Islet of Langerhans (tissue), 1 donor: ENCODE measurements around the gene KIF1A.

Source experiments
- FAIRE-seq: peaks from one replicate; lab custom pipeline; 2011; peaks lifted over from hg19 to GRCh38; lab: Jason Lieb, UNC

The KIF1A gene

GRCh38 chr2:240767341-240767740 lies 52.7 kb downstream of the KIF1A start:
- no peak for FAIRE-seq

DNA sequence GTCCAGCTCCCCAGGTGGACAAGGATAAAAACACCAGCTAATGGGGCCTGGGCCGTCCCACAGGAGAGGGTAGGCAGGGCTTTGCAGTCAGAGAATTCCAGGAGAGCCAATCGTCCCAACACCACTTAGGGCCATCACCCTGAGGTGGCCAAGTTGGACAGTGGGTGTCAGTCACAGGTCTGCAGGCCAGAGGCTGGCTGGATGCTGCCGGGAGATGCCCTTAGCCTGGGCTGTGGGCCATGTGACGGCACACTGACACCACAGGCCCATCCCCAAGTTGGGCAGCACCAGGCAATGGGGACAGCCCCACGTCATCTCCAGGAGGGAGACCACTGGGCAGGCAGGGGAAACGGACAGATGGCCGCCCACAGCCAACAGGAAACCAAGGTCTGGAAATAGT lies 53.9 kb downstream of the KIF1A start:
- FAIRE-seq = no peak

- FAIRE-seq = no peak
Observed at GRCh38 chr2:240765007-240765406, 55.0 kb downstream of the KIF1A start.

DNA sequence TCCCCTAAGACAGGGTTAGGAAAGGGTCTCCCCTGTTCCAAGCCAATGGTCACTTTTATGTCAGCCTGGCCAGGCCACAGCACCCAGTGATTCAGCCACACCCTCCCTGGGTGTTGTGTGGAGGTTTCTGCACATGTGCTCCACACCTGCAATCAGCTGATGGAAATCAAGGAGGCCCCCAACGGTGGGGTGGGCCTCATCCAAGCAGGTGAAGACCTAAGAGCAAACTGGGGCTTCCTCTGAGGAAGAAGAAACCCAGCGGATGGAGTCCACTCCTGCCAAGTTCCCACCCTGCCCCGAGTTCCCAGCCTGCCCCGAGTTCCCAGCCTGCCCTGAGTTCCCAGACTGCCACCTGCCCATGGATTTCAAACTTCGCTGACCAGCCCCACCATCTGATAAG lies 55.4 kb downstream of the KIF1A start:
- FAIRE-seq = no peak

- FAIRE-seq = no peak
Observed at GRCh38 chr2:240762971-240763370, 57.0 kb downstream of the KIF1A start.

DNA sequence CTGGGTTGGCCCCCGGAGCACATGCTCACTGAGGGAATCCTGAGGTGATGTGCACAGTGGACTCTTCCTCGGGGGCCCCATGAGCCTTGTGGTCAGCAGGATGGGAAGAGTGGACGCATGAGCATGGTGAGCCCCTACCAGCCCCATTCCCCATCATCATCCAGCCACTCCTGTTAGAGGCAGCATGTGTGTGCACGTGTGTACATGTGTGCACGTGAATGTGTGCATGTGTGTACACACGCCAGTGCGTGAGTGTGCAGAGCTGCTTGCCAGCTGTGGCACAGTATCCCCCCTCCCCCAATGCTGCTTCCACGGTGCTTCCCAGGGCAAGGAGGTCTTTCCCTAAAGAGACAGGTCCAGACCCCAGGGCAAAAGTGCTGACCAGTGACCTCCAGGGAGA lies 57.8 kb downstream of the KIF1A start:
- FAIRE-seq = no peak

DNA sequence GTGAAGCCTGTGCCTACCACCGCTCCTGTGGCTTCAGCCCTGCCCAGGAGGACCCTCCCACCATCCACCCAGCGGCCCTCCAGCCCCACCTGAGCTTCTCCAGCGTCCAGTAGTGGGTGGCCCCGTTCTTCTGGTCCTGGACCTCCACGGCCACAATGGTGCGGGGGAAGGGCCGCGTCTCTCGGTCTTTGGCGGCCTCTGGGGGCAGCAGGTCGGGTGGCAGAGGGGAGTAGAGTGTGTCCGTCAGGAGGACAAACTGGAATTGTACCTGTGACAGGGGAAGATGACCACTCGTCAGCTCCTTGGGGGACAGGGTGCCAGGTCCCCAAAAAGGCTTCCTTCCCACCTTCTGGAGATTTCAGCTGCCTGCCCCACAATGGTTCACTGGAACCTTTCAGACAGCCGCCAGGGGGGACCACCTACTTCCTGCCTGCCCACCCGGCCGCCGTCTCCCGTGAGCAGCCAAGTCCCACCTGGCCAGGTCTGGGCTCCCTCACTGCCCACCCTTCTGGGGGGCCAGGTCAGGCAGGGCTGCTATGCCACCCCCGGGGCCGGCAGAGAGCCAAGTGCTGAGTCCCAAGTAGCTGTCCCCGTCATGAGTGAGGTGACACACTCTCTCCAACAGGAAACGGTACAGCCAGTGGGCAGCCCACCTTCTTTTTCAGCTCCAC lies 59.3 kb downstream of the KIF1A start:
- FAIRE-seq = no peak

- FAIRE-seq = no peak
Observed at GRCh38 chr2:240760121-240760520, 59.9 kb downstream of the KIF1A start.

DNA sequence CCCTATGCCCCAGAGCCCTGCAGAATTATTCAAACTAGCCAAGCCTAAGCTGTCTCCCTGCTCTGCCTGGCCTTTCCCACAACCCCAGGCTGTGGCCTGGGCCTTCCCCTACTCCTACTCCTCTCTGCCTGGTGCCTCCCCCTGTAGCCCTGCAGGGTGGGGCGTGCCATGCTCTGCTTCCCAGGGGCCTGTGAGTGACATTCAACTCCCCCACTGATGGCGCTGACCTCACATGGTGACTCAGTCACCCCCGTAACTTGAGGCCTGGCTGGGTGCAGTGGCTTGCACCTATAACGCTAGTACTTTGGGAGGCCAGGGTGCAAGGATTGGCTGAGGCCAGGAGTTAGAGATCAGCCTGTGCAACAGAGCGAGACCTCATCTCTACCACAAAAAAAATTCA lies 60.6 kb downstream of the KIF1A start:
- FAIRE-seq = no peak

GRCh38 chr2:240757086-240757614 lies 62.9 kb downstream of the KIF1A start:
- no peak for FAIRE-seq

GRCh38 chr2:240752209-240752608 lies 67.8 kb downstream of the KIF1A start:
- no peak for FAIRE-seq

DNA sequence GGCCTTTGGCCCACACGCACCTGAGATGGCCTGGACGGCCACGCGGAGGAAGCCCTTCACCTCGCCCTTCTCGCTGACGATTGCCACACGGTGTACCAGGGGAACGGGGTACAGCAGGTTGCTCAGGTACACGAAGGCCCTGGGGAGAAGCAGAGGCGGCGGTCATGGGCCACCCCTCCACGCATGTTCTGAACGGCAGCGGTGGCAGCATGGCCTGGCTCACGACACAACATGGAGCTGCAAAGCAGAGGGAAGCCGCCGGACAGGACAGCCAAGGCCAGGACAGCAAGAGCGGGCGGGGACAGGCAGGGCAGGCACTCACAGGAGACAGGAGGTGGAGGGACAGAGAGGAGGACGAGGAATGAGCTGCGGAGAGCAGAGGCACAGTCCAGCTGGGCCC lies 69.6 kb downstream of the KIF1A start:
- FAIRE-seq = no peak

GRCh38 chr2:240749516-240749915 lies 70.5 kb downstream of the KIF1A start:
- FAIRE-seq = no peak

GRCh38 chr2:240747256-240747655 lies 72.8 kb downstream of the KIF1A start:
- FAIRE-seq = no peak

DNA sequence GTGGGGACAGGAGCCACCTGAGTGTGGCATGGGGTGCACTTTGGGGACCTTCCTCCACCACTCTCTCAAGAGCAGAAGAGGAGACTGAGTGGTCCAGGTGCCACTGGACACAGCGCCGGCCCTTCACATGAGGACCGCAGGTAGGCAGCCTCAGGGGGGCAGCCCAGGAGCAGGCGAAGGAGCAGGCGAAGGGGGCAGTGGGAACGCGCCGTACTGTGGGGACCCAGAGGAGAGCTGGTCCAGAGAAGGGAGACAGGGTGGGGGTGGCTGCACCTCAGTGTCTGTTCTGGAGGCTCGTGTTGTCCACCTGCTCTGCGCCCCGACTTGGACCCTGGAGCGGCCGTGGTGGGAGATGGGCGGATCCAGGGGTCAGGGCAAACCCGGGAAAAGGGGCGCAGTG lies 73.3 kb downstream of the KIF1A start:
- no peak for FAIRE-seq

DNA sequence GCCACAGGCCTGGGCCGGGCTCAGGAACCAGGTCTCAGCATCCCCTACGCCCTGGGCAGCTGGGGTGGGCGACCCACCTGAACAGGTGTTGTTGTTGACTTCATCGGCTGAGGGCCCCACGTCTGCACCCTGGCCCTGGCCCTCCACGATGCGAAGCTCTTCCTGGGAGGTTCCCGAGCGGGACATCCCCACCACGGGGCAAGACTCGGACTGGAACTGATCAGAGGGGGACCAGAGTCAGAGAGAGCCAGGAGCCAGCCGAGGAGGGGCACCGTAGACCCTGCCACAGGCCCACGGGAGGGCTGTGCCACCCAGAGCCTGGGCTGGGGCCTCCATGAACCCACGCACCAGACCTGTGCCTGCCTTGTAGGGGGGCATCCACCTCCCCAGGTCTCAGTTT lies 74.1 kb downstream of the KIF1A start:
- FAIRE-seq = no peak

GRCh38 chr2:240745456-240745855 lies 74.6 kb downstream of the KIF1A start:
- FAIRE-seq = no peak

GRCh38 chr2:240742602-240743095 lies 77.4 kb downstream of the KIF1A start:
- FAIRE-seq = no peak

DNA sequence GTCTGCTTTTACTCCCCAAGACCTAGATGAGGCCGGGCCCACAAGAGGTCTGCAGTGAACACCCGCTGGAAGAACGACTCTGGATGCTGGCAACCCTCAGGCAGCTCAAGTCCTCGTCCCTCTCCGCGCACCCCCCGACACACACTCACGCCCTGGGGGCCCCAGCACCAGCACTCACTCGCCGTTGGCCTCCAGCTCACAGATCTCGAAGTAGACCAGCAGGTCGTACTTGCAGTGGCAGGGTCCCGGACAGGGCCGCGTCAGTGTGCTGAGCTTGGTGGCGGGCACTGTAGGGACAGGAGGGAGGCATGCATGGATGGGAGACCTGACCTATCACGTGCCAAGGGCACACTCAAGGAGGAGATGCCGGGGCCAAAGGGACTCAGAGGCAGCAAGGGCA lies 78.9 kb downstream of the KIF1A start:
- FAIRE-seq = no peak

- FAIRE-seq = no peak
Observed at GRCh38 chr2:240739797-240740196, 80.2 kb downstream of the KIF1A start.

DNA sequence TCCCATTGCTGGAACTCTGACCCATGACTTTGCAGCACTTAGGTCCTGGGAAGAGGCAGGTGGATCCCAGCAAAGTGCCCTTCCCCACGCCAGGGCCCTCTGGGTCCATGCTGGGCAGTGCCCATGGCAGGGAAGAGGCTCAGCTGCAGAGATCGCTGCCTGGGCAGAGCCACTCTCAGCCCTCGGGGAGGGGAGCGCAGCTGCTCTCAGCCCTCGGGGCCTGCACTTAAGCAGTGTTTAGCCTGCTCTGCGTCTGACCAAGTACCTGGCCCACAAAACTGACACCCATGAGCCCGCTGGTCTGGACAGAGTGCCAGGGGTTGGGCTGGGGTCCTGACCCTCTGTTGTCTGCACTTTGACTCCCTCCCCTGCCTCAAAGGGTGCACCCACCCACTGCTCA lies 82.1 kb downstream of the KIF1A start:
- no peak for FAIRE-seq

- FAIRE-seq = no peak
Observed at GRCh38 chr2:240737512-240737911, 82.5 kb downstream of the KIF1A start.

- FAIRE-seq = no peak
Observed at GRCh38 chr2:240736281-240737250, 83.5 kb downstream of the KIF1A start.
